Smooth muscle cell (in vitro differentiated cells): ENCODE measurements around the gene SLC44A5. TPM values are rescaled to one million over a fixed set of nuclear protein-coding genes. Genes with fewer than 3 reads are reported as not detected.
"Not testable (repeated sequence)": the region's sequence is repeated elsewhere in the genome, so short reads cannot be mapped to it uniquely, and the experiment has no call there.

Source experiments
- DNase-seq: peaks from one replicate; lab custom pipeline; 2025; ENCODE audit not compliant: unreplicated experiment; lab: John Stamatoyannopoulos, UW
- H2AFZ ChIP-seq: fragments of 200-600 bp; sonication (generic); 2 replicates; pipeline ENCODE4 v1.6.0; 2016; ENCODE audit warnings: antibody characterized with exemption, low read depth, mild to moderate bottlenecking
- H3F3A ChIP-seq: fragments of 200-600 bp; sonication (generic); 2 replicates; pipeline ENCODE4 v1.6.0; 2017; ENCODE audit warnings: antibody characterized with exemption, low read depth
- H3K27ac ChIP-seq: fragments of 200-600 bp; sonication (generic); 2 replicates; pipeline ENCODE4 v1.5.1; 2016; ENCODE audit warnings: low read depth, mild to moderate bottlenecking
- H3K27me3 ChIP-seq: fragments of 200-600 bp; sonication (generic); 2 replicates; pipeline ENCODE4 v1.6.1; 2016; ENCODE audit warnings: low read depth, mild to moderate bottlenecking
- H3K36me3 ChIP-seq: fragments of 200-600 bp; sonication (generic); 2 replicates; pipeline ENCODE4 v1.5.1; 2016; ENCODE audit warnings: low read depth
- H3K4me1 ChIP-seq: fragments of 200-600 bp; sonication (generic); 2 replicates; pipeline ENCODE4 v1.5.1; 2016; ENCODE audit warnings: low read depth
- H3K4me2 ChIP-seq: fragments of 200-600 bp; sonication (generic); 2 replicates; pipeline ENCODE4 v1.6.0; 2016; ENCODE audit warnings: mild to moderate bottlenecking
- H3K4me3 ChIP-seq: fragments of 200-600 bp; sonication (generic); 2 replicates; pipeline ENCODE4 v1.5.1; 2016; ENCODE audit warnings: mild to moderate bottlenecking
- H3K79me2 ChIP-seq: fragments of 200-600 bp; sonication (generic); 2 replicates; pipeline ENCODE4 v1.6.0; 2016; ENCODE audit warnings: low read depth, mild to moderate bottlenecking
- H3K9ac ChIP-seq: fragments of 200-600 bp; sonication (generic); 2 replicates; pipeline ENCODE4 v1.6.0; 2016; ENCODE audit warnings: low read depth
- H3K9me3 ChIP-seq: fragments of 200-600 bp; sonication (generic); replicated peaks from 2 replicates; pipeline ENCODE4 v1.5.1; 2016; ENCODE audit warnings: low read depth
- H4K20me1 ChIP-seq: fragments of 200-600 bp; sonication (generic); 2 replicates; pipeline ENCODE4 v1.6.0; 2016; ENCODE audit warnings: low read depth
- CTCF ChIP-seq: fragments of 200-600 bp; sonication (generic); IDR thresholded peaks from 2 replicates; pipeline ENCODE4 v1.5.1; 2017; ENCODE audit warnings: borderline replicate concordance, mild to moderate bottlenecking, antibody characterized with exemption; ENCODE audit not compliant: insufficient read depth, poor library complexity, severe bottlenecking
- WGBS: methylation state at CpG from one replicate; pipeline ENCODE4 v1.1.7; 2016; ENCODE audit warnings: low lambda C conversion rate; 5-methylcytosine and 5-hydroxymethylcytosine counted together
- polyA plus RNA-seq: library from polyadenylated mRNA; unstranded; fragments of >200 nt; fragmentation: Nextera tagmentation; extraction: Ambion mirVana; gene quantifications from 2 replicates; pipeline ENCODE4 v1.2.1, GENCODE V29; 2016
- total RNA-seq: library from RNA; depleted of rRNA; stranded (reverse); fragments of >200 nt; gene quantifications from 2 replicates; pipeline ENCODE4 v1.2.3, GENCODE V29; 2014

Gene SLC44A5
- total and polyA plus RNA-seq, 2 experiments from 2014 or later: 0.89 to 4.4 TPM

GRCh38 chr1:75198163-75198562 lies 412.8 kb downstream of the SLC44A5 start:
- Histone ChIP-seq H4K20me1 (no peaks in the 10 kb centered on the region), H3K27me3 (peaks cover 17% of the 10 kb centered on the region), H3K9me3 (no peaks in the 10 kb centered on the region), H2AFZ (no peak overlapping the region), H3K36me3 (no peaks in the 10 kb centered on the region), H3F3A (no peaks in the 10 kb centered on the region), H3K9ac (no peak overlapping the region), H3K79me2 (no peaks in the 10 kb centered on the region), H3K4me1 (no peaks in the 10 kb centered on the region), H3K4me2 (no peak overlapping the region), H3K27ac (no peak overlapping the region), H3K4me3 (no peak overlapping the region)
- no peak for DNase-seq
- 83% methylated on average over 1 of the region's 1 CpG for WGBS
- TF ChIP-seq CTCF: no peak

GRCh38 chr1:75188892-75189291 lies 422.0 kb downstream of the SLC44A5 start:
- H3K36me3 ChIP-seq: no peaks in the 10 kb centered on the region
- H2AFZ ChIP-seq: no peak overlapping the region
- no peaks in the 10 kb centered on the region for H3F3A ChIP-seq
- H4K20me1 ChIP-seq: no peaks in the 10 kb centered on the region
- TF ChIP-seq CTCF: no peak
- 9% methylated on average over 1 of the region's 1 CpG for WGBS
- H3K79me2 ChIP-seq: no peaks in the 10 kb centered on the region
- peak overlapping the region; percentile 42 for H3K4me2 ChIP-seq
- H3K9me3 ChIP-seq: no peaks in the 10 kb centered on the region
- H3K4me3 ChIP-seq: no peak overlapping the region
- DNase-seq: no peak
- H3K4me1 ChIP-seq: no peaks in the 10 kb centered on the region
- H3K27me3 ChIP-seq: peaks cover 11% of the 10 kb centered on the region
- H3K9ac ChIP-seq: no peak overlapping the region
- no peak overlapping the region for H3K27ac ChIP-seq

GRCh38 chr1:75181214-75181955 lies 429.5 kb downstream of the SLC44A5 start:
- H3K9me3 ChIP-seq, H3K36me3 ChIP-seq, H3K9ac ChIP-seq, H3K27me3 ChIP-seq, DNase-seq, H3K4me3 ChIP-seq, H3K4me1 ChIP-seq, H3K79me2 ChIP-seq, H3K4me2 ChIP-seq, H3F3A ChIP-seq, H2AFZ ChIP-seq, H3K27ac ChIP-seq, H4K20me1 ChIP-seq: not testable (repeated sequence)
- 90% methylated on average over 13 of the region's 13 CpGs for WGBS

GRCh38 chr1:75174031-75174760 lies 436.7 kb downstream of the SLC44A5 start:
- Histone ChIP-seq H2AFZ (no peak overlapping the region), H3K4me1 (no peaks in the 10 kb centered on the region), H3K79me2 (no peaks in the 10 kb centered on the region), H3K4me3 (no peak overlapping the region), H3K9ac (no peak overlapping the region), H3K27ac (no peak overlapping the region), H3K4me2 (no peak overlapping the region), H4K20me1 (no peaks in the 10 kb centered on the region), H3K27me3 (no peaks in the 10 kb centered on the region), H3K36me3 (no peaks in the 10 kb centered on the region), H3K9me3 (peaks cover 3% of the 10 kb centered on the region), H3F3A (no peaks in the 10 kb centered on the region)
- DNase-seq: no peak
- 87% methylated on average over 2 of the region's 2 CpGs for WGBS
- no peak for TF ChIP-seq CTCF
